ENCODE measurements around the gene OCA2.

Gene OCA2

DNA sequence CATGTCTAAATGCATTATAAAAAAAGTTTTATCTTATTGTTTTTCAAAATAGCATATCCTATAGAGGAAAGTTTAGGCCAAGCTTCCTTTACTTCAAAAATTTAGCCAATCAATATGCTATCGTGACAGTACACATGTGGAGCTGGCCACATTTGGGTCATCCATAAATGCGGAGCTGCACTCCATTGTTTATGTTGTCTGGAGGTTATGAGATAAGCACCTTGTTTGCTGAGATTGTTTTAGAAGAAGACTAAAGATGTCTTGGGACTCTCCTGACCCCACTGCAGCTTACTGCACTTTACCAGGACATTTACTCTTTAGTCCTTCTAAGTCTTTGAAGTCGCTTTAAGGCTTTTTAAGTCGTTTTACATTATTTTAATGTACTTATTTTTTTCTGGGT lies 265.9 kb downstream of the OCA2 start:
- no peaks in the 10 kb centered on the region for H3K79me2 ChIP-seq (ENCODE audit: insufficient read depth, low read length)
- H3F3A ChIP-seq (ENCODE audit: low read depth), result no peaks in the 10 kb centered on the region
- H3K9me3 ChIP-seq (ENCODE audit: insufficient read depth, low read depth, low read length), result peaks cover 5% of the 10 kb centered on the region; the same call in 1 of the 2 replicates
- no peak overlapping the region for H3K4me2 ChIP-seq (ENCODE audit: low read depth, low read length, poor library complexity, severe bottlenecking)
- H3K9ac ChIP-seq (ENCODE audit: low read depth, low read length, poor library complexity, severe bottlenecking), result no peak overlapping the region
- no peaks in the 10 kb centered on the region for H3K36me3 ChIP-seq (ENCODE audit: insufficient read depth, low read length)
- no peaks in the 10 kb centered on the region for H3K4me1 ChIP-seq (ENCODE audit: insufficient read depth, low read length, poor library complexity, severe bottlenecking)
- H3K4me3 ChIP-seq (ENCODE audit: low read length, poor library complexity, severe bottlenecking), result no peak overlapping the region
- no peak overlapping the region for H2AFZ ChIP-seq (ENCODE audit: low read length)
- H3K9me2 ChIP-seq (replicated peaks; ENCODE audit: low read depth, low read length), result no peaks in the 10 kb centered on the region
- no peak for TF ChIP-seq EZH2phosphoT487 (IDR thresholded peaks at IDR 0.05; ENCODE audit: borderline replicate concordance)
- TF ChIP-seq, protein P1, sequence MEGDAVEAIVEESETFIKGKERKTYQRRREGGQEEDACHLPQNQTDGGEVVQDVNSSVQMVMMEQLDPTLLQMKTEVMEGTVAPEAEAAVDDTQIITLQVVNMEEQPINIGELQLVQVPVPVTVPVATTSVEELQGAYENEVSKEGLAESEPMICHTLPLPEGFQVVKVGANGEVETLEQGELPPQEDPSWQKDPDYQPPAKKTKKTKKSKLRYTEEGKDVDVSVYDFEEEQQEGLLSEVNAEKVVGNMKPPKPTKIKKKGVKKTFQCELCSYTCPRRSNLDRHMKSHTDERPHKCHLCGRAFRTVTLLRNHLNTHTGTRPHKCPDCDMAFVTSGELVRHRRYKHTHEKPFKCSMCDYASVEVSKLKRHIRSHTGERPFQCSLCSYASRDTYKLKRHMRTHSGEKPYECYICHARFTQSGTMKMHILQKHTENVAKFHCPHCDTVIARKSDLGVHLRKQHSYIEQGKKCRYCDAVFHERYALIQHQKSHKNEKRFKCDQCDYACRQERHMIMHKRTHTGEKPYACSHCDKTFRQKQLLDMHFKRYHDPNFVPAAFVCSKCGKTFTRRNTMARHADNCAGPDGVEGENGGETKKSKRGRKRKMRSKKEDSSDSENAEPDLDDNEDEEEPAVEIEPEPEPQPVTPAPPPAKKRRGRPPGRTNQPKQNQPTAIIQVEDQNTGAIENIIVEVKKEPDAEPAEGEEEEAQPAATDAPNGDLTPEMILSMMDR (conservative IDR thresholded peaks at IDR 0.05; ENCODE audit: low read length), result no peak
- H4K20me1 ChIP-seq (ENCODE audit: insufficient read depth, low read length, poor library complexity, severe bottlenecking), result no peaks in the 10 kb centered on the region
- no peaks in the 10 kb centered on the region for H3K27me3 ChIP-seq (ENCODE audit: insufficient read depth, low read length, poor library complexity, severe bottlenecking)

DNA sequence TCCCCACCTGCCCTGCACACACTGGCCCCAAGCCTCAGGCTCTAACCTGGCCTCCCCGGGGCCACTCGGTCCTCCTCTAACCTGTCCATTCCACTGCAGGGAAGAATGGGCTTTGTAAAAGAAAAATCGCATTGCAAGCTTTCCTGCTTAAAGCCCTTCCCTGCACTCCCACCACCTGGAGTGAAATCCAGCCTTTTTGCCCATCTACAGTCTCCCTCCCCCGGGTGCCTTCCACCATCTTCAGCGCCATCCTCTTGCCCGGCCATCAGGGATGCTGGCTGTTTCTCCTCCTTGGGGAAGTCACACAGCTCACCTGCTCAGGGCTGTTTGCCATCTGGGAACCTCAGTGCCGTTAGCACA lies 266.9 kb downstream of the OCA2 start:
- Histone ChIP-seq H3K36me3 (ENCODE audit: insufficient read depth, low read length) (no peaks in the 10 kb centered on the region), H3K79me2 (ENCODE audit: insufficient read depth, low read length) (no peaks in the 10 kb centered on the region), H4K20me1 (ENCODE audit: insufficient read depth, low read length, poor library complexity, severe bottlenecking) (no peaks in the 10 kb centered on the region), H3K4me2 (ENCODE audit: low read depth, low read length, poor library complexity, severe bottlenecking) (no peak overlapping the region), H3K27me3 (ENCODE audit: insufficient read depth, low read length, poor library complexity, severe bottlenecking) (no peaks in the 10 kb centered on the region), H2AFZ (ENCODE audit: low read length) (no peak overlapping the region), H3F3A (ENCODE audit: low read depth) (no peaks in the 10 kb centered on the region), H3K9ac (ENCODE audit: low read depth, low read length, poor library complexity, severe bottlenecking) (no peak overlapping the region), H3K4me3 (ENCODE audit: low read length, poor library complexity, severe bottlenecking) (no peak overlapping the region), H3K4me1 (ENCODE audit: insufficient read depth, low read length, poor library complexity, severe bottlenecking) (no peaks in the 10 kb centered on the region), H3K9me2 (replicated peaks; ENCODE audit: low read depth, low read length) (no peaks in the 10 kb centered on the region), H3K9me3 (ENCODE audit: insufficient read depth, low read depth, low read length) (peaks cover 3% of the 10 kb centered on the region; the same call in 1 of the 2 replicates)
- TF ChIP-seq EZH2phosphoT487 (IDR thresholded peaks at IDR 0.05; ENCODE audit: borderline replicate concordance), result no peak
- TF ChIP-seq, protein P1 (conservative IDR thresholded peaks at IDR 0.05; ENCODE audit: low read length), result no peak

DNA sequence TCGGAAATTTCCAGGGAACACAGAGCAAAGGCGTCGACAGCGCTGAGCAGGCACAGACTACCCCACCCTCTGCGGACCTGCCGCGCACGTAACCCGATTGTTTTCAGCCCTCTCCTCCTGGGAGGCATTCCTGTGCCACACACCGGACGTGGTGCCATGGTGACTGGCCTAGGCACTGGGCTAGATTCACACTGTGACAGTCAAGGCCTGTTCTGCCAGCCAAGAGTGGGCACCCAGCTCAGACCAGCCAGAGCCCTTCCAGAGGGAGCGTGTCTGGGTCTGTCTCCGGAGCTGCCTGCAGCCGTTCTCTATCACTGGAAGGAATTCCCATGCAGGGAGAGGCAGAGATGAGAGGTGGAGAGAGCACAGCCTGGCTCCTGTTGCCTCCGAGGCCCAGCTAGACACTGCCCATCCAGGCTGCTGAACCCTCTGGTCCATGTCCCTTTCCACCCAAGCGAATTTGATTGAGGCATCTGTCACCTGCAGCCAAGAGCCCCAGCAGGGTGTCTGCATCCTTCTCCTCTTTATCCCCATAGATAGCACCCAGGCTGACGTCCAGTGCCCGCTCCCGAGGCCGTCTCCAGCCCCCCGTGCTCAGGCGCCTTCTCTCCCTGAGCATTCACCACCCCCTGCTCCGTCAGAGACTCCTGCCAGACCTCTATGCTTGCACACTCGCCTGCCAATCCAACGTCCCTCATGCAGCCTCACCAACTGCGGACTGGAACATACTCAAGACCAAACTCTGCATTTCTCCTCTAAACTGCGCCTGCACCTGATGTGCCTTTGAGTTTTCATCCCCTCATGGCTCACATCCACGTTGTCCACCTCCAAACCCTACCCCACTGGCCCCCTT lies 267.5 kb downstream of the OCA2 start:
- no peak for TF ChIP-seq EZH2phosphoT487 (IDR thresholded peaks at IDR 0.05; ENCODE audit: borderline replicate concordance)
- TF ChIP-seq, protein P1 (conservative IDR thresholded peaks at IDR 0.05; ENCODE audit: low read length), result no peak

More for the DNA sequence above, 267.5 kb downstream of the OCA2 start:
- no peak overlapping the region for H3K4me2 ChIP-seq (ENCODE audit: low read depth, low read length, poor library complexity, severe bottlenecking)
- H3K36me3 ChIP-seq (ENCODE audit: insufficient read depth, low read length), result no peaks in the 10 kb centered on the region
- H3K4me1 ChIP-seq (ENCODE audit: insufficient read depth, low read length, poor library complexity, severe bottlenecking), result no peaks in the 10 kb centered on the region
- H2AFZ ChIP-seq (ENCODE audit: low read length), result no peak overlapping the region
- H3K79me2 ChIP-seq (ENCODE audit: insufficient read depth, low read length), result no peaks in the 10 kb centered on the region
- H3F3A ChIP-seq (ENCODE audit: low read depth), result no peaks in the 10 kb centered on the region
- peaks cover 3% of the 10 kb centered on the region; the same call in 1 of the 2 replicates for H3K9me3 ChIP-seq (ENCODE audit: insufficient read depth, low read depth, low read length)
- H4K20me1 ChIP-seq (ENCODE audit: insufficient read depth, low read length, poor library complexity, severe bottlenecking), result no peaks in the 10 kb centered on the region
- no peak overlapping the region for H3K4me3 ChIP-seq (ENCODE audit: low read length, poor library complexity, severe bottlenecking)
- H3K9me2 ChIP-seq (replicated peaks; ENCODE audit: low read depth, low read length), result no peaks in the 10 kb centered on the region
- no peak overlapping the region for H3K9ac ChIP-seq (ENCODE audit: low read depth, low read length, poor library complexity, severe bottlenecking)
- no peaks in the 10 kb centered on the region for H3K27me3 ChIP-seq (ENCODE audit: insufficient read depth, low read length, poor library complexity, severe bottlenecking)

Data from Loucy (cell line).